GM12875 (cell line): ENCODE measurements around the gene B4GALT5.

Experiments used
- H3K4me3 ChIP-seq: one replicate; pipeline ENCODE4 v1.5.1; 2011; ENCODE audit warnings: low read depth, low read length, control low read depth
- TF ChIP-seq, protein P1 (sequence below): IDR thresholded peaks from 2 replicates; pipeline ENCODE4 v1.5.1; 2011; ENCODE audit warnings: low read depth, mild to moderate bottlenecking, control low read depth, inconsistent platforms, low read length, moderate library complexity, borderline replicate concordance; ENCODE audit not compliant: insufficient read depth

The B4GALT5 gene

GRCh38 chr20:49693435-49694171, 20.1 kb downstream of the B4GALT5 start:
- TF ChIP-seq, protein P1, sequence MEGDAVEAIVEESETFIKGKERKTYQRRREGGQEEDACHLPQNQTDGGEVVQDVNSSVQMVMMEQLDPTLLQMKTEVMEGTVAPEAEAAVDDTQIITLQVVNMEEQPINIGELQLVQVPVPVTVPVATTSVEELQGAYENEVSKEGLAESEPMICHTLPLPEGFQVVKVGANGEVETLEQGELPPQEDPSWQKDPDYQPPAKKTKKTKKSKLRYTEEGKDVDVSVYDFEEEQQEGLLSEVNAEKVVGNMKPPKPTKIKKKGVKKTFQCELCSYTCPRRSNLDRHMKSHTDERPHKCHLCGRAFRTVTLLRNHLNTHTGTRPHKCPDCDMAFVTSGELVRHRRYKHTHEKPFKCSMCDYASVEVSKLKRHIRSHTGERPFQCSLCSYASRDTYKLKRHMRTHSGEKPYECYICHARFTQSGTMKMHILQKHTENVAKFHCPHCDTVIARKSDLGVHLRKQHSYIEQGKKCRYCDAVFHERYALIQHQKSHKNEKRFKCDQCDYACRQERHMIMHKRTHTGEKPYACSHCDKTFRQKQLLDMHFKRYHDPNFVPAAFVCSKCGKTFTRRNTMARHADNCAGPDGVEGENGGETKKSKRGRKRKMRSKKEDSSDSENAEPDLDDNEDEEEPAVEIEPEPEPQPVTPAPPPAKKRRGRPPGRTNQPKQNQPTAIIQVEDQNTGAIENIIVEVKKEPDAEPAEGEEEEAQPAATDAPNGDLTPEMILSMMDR = no peak
- no peak overlapping the region for H3K4me3 ChIP-seq

- H3K4me3 ChIP-seq = no peak overlapping the region
- TF ChIP-seq, protein P1 = no peak
Measured at GRCh38 chr20:49692941-49693340, 20.7 kb downstream of the B4GALT5 start.

DNA sequence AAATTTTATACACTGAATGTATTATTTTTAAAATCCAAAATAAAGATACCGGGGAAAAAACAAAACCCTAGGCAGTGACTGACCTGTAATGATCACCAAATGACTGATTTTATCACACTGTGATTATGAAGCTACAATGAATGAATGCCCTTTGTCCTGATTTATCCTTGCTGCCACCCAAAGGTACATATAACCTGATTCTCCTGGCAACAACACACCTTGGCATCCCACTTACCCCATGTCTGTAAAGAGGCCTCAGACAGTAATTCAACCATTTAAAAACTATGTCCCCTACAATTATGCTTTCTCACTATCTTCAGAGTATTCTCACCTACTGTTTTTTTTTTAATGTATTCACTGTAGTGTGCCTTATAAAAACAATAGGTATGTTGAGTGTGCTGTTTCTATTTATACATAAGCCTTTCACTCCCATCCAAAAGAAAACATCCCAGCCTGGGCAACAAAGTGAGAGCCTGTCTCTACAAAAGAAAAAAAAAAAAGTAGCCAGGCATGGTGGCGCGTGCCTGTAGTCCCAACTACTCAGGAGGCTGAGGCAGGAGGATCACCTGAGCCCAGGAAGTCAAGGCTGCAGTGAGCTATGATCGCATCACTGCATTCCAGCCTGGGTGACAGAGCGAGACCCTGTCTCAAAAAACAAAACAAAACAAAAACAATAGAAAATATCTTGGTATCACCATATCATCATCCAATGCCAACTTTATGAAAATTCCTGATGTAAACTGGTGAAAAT, 21.7 kb downstream of the B4GALT5 start:
- TF ChIP-seq, protein P1 = no peak
- H3K4me3 ChIP-seq = no peak overlapping the region

DNA sequence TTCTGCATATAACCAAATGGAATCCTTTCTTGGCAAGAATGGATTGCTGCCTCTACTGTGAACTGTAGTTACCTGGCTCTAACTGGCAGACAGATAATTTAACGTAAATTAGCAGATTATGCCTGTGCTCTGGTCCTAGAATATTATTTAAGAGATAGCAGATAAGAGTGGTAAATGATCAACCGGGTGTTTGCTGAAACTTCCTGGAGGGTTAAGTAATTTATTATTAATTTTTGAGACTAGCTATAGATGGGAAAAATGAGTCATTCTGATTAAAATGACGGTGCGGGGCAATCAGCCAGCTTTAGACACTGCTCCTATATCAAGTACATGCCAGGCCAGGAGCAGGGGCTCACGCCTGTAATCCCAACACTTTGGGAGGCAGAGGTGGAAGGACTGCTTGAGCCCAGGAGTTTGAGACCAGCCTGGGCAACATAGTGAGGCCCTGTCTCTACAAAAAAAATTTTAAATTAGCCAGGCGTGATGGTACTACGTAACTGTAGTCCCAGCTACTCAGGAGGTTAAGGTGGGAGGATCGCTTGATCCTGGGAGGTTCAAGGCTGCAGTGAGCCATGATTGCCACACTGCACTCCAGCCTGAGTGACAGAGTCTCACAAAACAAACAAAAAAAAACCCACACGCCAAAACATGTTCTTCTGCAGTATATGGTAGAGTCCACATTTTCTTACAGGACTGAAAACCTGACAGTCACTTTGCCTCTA, 22.6 kb downstream of the B4GALT5 start:
- H3K4me3 ChIP-seq = no peak overlapping the region
- TF ChIP-seq, protein P1 = no peak

- no peak overlapping the region for H3K4me3 ChIP-seq
- TF ChIP-seq, protein P1 = no peak
Measured at GRCh38 chr20:49687595-49688567, 25.8 kb downstream of the B4GALT5 start.

DNA sequence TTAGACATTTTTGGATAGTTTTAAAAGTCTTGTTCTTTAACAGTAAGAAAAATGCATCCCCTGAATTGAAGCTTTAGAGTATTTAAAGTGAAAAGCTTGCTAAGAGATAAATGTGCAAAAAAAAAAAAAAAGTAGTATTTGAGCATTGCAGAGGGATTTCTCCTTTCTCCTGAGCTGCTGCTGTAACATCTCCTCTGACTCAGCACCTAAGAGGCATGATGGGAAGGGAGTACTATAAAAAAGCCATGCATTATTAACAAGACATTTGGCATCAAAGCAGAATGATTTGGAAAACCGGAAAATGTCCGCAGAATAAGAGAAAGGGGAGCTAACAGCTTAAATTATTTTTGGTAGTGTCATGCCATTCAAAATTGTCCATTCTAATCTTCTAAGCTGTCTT, 27.9 kb downstream of the B4GALT5 start:
- no peak overlapping the region for H3K4me3 ChIP-seq
- TF ChIP-seq, protein P1 = no peak
